ENCODE measurements around the gene SLBP.

The SLBP gene

GRCh38 chr4:1748465-1748995 lies 36.4 kb upstream of the SLBP start:
- peak; percentile 96 for DNase-seq (ENCODE audit: low spot score)

DNA sequence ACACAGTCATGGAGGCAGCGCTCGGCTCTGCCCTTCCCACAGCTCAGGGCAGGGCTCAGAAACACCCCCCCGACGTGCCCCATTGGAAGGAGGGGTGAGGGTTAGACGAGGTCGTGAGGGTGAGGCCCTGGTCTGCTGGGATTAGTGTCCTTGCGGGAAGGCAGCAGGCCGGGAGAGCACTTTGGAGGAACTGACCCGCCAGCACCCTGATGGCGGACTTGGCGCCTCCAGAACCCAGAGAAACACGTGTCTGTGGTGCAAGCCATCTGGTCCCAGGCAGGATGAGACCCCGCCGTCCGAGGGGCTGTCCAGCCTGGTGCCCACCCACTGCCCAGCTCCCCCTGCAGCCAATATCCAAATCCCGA lies 35.5 kb upstream of the SLBP start:
- DNase-seq (ENCODE audit: low spot score) = no peak

GRCh38 chr4:1746919-1747602 lies 34.9 kb upstream of the SLBP start:
- peak; percentile 75 for DNase-seq (ENCODE audit: low spot score)

DNA sequence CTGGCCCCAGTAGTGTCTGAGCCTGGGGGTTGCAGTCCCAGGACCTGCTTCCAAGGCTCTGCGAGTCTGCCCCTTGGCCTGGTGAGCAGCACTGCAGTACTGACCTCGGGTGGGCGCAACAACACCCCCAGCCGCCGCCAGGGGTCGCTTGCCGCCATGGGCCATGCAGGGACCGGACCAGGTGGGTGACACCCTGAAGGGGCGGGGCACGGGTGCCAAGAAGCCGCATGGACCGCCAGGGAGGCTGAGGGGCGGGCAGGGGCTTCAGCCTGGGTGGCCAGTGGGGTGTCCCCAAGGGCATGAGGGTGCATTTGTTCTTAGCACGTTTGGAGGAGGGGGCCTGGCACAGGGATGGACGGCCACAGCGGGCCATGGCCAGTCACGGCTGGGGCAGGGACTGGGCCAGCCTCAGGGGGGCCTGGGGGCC lies 34.2 kb upstream of the SLBP start:
- DNase-seq (ENCODE audit: low spot score) = peak; percentile 96

GRCh38 chr4:1745697-1746096 lies 33.6 kb upstream of the SLBP start:
- DNase-seq (ENCODE audit: low spot score) = no peak

DNA sequence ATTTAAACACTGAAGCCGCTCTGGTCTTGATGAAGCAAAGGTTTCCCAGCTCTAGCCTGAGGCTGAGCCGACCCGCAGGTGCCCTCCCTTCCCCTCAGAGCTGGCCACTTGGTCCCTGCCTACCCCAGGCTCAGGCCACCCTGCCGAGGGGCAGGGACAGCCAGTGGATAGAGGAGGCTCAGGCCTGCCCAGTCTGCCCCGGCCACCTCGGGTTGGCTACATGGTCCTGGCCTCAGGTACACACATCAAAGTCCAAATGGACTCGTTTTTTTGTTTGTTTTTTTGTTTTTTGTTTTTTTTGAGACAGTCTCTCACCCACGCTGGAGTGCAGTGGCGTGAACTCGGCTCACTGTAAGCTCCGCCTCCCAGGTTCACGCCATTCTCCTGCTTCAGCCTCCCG lies 33.0 kb upstream of the SLBP start:
- DNase-seq (ENCODE audit: low spot score) = no peak

DNA sequence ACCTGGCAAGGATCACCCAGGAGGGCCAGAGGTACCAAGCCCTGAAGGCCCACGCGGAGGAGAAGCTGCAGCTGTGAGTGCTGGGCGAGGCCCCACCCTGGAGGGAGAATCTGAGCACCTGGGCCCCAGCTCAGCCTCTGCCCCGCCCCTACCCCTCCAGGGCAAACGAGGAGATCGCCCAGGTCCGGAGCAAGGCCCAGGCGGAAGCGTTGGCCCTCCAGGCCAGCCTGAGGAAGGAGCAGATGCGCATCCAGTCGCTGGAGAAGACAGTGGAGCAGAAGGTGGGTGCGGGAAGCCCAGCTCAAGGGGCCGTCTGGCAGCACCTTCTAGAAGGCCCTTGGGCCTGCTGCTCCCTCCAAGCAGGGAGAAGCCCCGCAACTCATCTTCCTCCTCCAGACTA lies 32.4 kb upstream of the SLBP start:
- no peak for DNase-seq (ENCODE audit: low spot score)

- no peak for DNase-seq (ENCODE audit: low spot score)
Observed at GRCh38 chr4:1743975-1744374, 31.9 kb upstream of the SLBP start.

GRCh38 chr4:1743551-1743950 lies 31.4 kb upstream of the SLBP start:
- DNase-seq (ENCODE audit: low spot score) = no peak

- DNase-seq (ENCODE audit: low spot score) = no peak
Observed at GRCh38 chr4:1741208-1741607, 29.1 kb upstream of the SLBP start.

DNA sequence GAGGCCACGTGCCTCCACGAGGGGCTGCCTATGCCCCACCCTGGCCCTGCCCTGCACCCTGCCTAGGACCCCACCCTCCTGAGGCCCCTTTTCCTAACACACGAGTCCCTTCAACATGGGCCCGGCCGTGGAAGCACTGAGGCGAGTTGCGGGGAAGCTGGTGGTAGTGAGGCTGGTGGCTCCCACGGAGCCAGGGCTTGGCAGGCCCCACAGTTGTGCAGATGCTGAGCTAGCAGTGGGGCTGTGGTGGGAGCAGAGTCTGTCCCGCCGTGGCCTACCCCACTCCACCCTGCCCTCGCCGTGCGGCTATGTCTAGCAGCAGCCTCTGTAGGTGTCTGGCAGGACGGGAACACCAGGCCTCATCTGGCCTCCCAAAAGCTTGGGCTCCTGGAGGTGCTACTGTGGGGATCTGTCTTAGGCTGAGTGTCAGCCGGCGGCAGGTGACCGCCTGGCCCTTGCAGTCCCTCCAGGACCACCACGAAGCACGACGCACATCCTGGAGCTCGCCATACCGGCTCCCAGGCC lies 28.0 kb upstream of the SLBP start:
- DNase-seq (ENCODE audit: low spot score) = no peak

GRCh38 chr4:1739358-1739757 lies 27.2 kb upstream of the SLBP start:
- no peak for DNase-seq (ENCODE audit: low spot score)

DNA sequence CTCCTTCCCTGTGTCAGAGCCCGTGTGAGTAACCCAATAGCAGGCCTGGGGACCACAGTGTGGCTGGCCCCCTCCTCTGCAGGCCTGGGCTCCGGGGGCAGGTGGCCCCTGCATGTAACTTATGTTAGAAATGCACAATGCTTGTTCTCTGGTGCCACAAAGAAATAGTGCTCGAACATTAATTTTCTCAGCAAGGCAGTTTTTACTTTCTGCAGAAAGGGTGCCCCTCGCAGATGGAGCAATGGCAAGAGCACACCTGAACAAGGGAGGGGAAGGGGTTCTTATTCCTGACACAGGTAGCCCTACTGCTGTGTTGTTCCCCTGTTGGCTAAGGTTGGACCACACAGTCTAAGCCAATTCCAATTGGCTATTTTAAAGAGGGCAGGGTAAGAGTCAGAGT lies 26.3 kb upstream of the SLBP start:
- no peak for DNase-seq (ENCODE audit: low spot score)

GRCh38 chr4:1737666-1738065 lies 25.5 kb upstream of the SLBP start:
- DNase-seq (ENCODE audit: low spot score) = no peak

GRCh38 chr4:1736812-1737211 lies 24.7 kb upstream of the SLBP start:
- no peak for DNase-seq (ENCODE audit: low spot score)

- no peak for DNase-seq (ENCODE audit: low spot score)
Observed at GRCh38 chr4:1735215-1735614, 23.1 kb upstream of the SLBP start.

GRCh38 chr4:1732911-1733310 lies 20.8 kb upstream of the SLBP start:
- DNase-seq (ENCODE audit: low spot score) = no peak

GRCh38 chr4:1731180-1731579 lies 19.1 kb upstream of the SLBP start:
- no peak for DNase-seq (ENCODE audit: low spot score)

DNA sequence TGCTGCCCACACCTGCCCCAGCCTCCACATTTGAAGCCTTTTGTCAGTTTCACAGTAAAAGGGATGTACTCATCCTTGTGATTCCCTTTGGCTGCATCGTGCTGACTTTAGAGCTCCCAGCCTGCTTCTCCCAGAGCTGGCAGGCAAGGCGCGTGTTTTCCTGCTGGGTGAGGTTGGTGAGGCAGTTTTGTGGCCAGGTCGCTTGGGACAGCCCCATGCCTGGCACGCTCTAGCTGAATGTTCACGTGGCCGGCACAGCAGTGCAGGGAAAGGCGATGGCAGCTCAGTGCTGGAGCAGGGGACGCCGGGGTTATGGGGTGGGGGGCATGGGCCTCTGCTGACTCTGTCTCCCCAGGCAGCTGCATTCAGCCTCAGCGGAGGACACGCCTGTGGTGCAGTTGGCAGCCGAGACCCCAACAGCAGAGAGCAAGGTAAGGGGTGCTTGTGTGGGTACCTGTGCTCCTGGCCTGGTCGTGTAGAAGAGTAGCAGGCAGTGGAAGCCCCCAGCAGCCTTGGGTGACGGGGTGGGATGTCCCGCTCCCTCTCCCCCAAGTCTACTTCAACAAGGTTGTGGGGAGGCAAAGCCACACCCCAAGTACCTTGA lies 18.5 kb upstream of the SLBP start:
- no peak for DNase-seq (ENCODE audit: low spot score)

DNA sequence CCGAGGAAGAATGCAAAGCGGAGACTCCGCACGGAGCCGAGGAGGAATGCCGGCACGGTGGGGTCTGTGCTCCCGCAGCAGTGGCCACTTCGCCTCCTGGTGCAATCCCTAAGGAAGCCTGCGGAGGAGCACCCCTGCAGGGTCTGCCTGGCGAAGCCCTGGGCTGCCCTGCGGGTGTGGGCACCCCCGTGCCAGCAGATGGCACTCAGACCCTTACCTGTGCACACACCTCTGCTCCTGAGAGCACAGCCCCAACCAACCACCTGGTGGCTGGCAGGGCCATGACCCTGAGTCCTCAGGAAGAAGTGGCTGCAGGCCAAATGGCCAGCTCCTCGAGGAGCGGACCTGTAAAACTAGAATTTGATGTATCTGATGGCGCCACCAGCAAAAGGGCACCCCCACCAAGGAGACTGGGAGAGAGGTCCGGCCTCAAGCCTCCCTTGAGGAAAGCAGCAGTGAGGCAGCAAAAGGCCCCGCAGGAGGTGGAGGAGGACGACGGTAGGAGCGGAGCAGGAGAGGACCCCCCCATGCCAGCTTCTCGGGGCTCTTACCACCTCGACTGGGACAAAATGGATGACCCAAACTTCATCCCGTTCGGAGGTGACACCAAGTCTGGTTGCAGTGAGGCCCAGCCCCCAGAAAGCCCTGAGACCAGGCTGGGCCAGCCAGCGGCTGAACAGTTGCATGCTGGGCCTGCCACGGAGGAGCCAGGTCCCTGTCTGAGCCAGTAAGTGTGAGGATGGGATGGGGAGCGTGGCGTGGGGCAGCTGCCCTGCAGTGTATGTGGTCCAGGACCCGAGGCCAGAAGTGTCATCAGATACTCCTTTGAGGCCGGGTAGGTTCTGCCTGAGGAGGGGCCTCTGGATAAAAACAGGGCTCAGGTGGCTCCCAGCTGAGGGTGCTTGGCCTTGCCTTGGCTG lies 16.2 kb upstream of the SLBP start:
- DNase-seq (ENCODE audit: low spot score) = no peak

GRCh38 chr4:1727117-1728031 lies 15.3 kb upstream of the SLBP start:
- no peak for DNase-seq (ENCODE audit: low spot score)

Data from HuH-7 (cell line).